Measurements from ENCODE around the gene PTPN3.

Gene PTPN3

GRCh38 chr9:109329638-109330258 is 168.4 kb downstream of the PTPN3 start:
- no peak for DNase-seq

DNA sequence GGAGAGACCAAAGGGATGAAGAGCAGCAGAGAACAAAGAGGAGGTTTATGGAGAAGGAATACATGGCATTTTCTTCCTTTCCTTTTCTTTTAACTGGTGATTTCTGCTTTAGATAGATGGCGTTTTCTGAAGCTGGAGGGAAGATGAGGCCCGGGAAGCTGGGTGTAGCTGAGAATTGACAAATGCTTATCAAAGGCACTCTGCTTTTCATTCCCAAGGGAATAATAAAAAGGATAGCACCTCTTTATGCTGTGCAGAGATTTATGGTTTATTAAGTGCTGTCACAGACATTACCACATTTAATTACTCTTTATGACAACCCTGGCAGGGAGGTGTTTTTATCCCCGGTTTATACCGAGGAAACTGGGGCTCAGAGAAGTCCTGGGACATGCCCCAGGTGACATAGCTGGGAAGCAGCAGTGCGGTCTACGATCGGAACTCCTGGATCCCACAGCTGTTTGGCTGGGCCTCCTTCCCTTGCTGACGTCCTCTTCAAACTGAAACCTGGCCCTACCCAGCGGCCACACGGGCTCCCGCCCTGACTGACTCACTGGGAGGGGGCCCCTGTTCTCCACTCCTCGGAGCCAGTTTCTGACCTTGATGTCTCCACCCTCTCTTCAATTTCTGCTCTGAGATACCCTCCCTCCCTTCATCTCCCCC is 169.0 kb downstream of the PTPN3 start:
- no peak for DNase-seq

Measured in activated gamma-delta T cell treated with Interleukin-2 at 50 U/mL for 16 hours (primary cell).